ENCODE data around the gene NR2F2.
"Not testable (repeated sequence)": the region's sequence is repeated elsewhere in the genome, so short reads cannot be mapped to it uniquely, and the experiment has no call there.

NR2F2 gene

GRCh38 chr15:96374499-96374898 lies 44.0 kb downstream of the NR2F2 start:
- no peak for DNase-seq

- not testable (repeated sequence) for DNase-seq
Measured at GRCh38 chr15:96379592-96379991, 49.1 kb downstream of the NR2F2 start.

GRCh38 chr15:96381463-96381862 lies 51.0 kb downstream of the NR2F2 start:
- DNase-seq = no peak

- no peak for DNase-seq
Measured at GRCh38 chr15:96385195-96385594, 54.7 kb downstream of the NR2F2 start.

- DNase-seq = no peak
Measured at GRCh38 chr15:96388673-96389072, 58.2 kb downstream of the NR2F2 start.
